GM10266 (cell line): ENCODE results near the gene PSTPIP1.

ENCODE experiments used
- DNase-seq: peaks from one replicate; pipeline ENCODE4 v3.0.0; 2012; ENCODE audit errors: extremely low spot score
- CTCF ChIP-seq: IDR thresholded peaks from 2 replicates; pipeline ENCODE4 v1.5.1; 2012; ENCODE audit warnings: mild to moderate bottlenecking, low read depth; ENCODE audit not compliant: control insufficient read depth, insufficient read depth; ENCODE audit errors: missing control alignments

The PSTPIP1 gene

GRCh38 chr15:77052556-77052955 is 57.6 kb downstream of the PSTPIP1 start:
- no peak for TF ChIP-seq CTCF
- DNase-seq = no peak

GRCh38 chr15:77053709-77054108 is 58.8 kb downstream of the PSTPIP1 start:
- no peak for TF ChIP-seq CTCF
- no peak for DNase-seq

- no peak for TF ChIP-seq CTCF
- DNase-seq = no peak
These were observed 62.1 kb downstream of the PSTPIP1 start for GRCh38 chr15:77057072-77057471.

- no peak for TF ChIP-seq CTCF
- DNase-seq = no peak
These were observed 62.8 kb downstream of the PSTPIP1 start for GRCh38 chr15:77057685-77058084.

GRCh38 chr15:77058468-77058867 is 63.5 kb downstream of the PSTPIP1 start:
- TF ChIP-seq CTCF = no peak
- DNase-seq = no peak

- TF ChIP-seq CTCF = no peak
These were observed 64.9 kb downstream of the PSTPIP1 start for GRCh38 chr15:77059786-77060361.

GRCh38 chr15:77060546-77060945 is 65.6 kb downstream of the PSTPIP1 start:
- no peak for TF ChIP-seq CTCF
- DNase-seq = no peak

More at GRCh38 chr15:77059786-77060361, 64.9 kb downstream of the PSTPIP1 start:
- DNase-seq = peak; percentile 48
